Pancreas (tissue), 10 donors: ENCODE data around the gene INPP5D. TPM values are rescaled to one million over a fixed set of nuclear protein-coding genes. Genes with fewer than 3 reads are reported as not detected.
A peak's percentile ranks its signal among the peaks of the same experiment; 100 is the strongest.

Experiments
- ATAC-seq, 4 donors: fragments of 200-7000 bp; cut with Tn5 transposase; one replicate each; pipeline versions ENCODE4 v1.8.0 to v1.9.1; 2020; ENCODE audit warnings: mild to moderate bottlenecking in 4 of 4, moderate library complexity in 4 of 4
- DNase-seq, 6 donors: peaks; one replicate each; pipeline ENCODE4 v3.0.0-alpha.2; 2020
- FAIRE-seq: peaks from 2 replicates; lab custom pipeline; 2012; peaks lifted over from hg19 to GRCh38; lab: Jason Lieb, UNC
- H3K27ac ChIP-seq, 4 donors: fragments of 200-600 bp; sonication (generic); 1 replicate in 3 of 4; 2 replicates in 1 of 4; pipeline versions ENCODE4 v1.5.0 to v1.8.0; 2020
- H3K27me3 ChIP-seq, 4 donors: fragments of 200-600 bp; one replicate each; pipeline ENCODE4 v1.8.0; 2021
- H3K36me3 ChIP-seq, 3 donors: fragments of 200-600 bp; sonication (generic) in 1 of 3; one replicate each; pipeline versions ENCODE4 v1.5.0 to v1.8.0; 2020 to 2021
- H3K4me1 ChIP-seq, 3 donors: fragments of 200-600 bp; one replicate each; pipeline ENCODE4 v1.8.0; 2021
- H3K4me3 ChIP-seq, 4 donors: fragments of 200-600 bp; sonication (generic) in 2 of 4; one replicate each; pipeline versions ENCODE4 v1.5.0 to v1.8.0; 2020 to 2021
- H3K9me3 ChIP-seq, 4 donors: fragments of 200-600 bp; one replicate each; pipeline ENCODE4 v1.8.0; 2021
- WGBS, 2 donors: extraction: QIAGEN DNeasy Blood & Tissue Kit; methylation state at CpG; one replicate each; pipeline ENCODE4 v1.1.7; 2013; 5-methylcytosine and 5-hydroxymethylcytosine counted together
- intact Hi-C, 3 donors: fragments of 100-400 bp; cut with DNase I; formaldehyde crosslinking; loops; one replicate each; pipeline versions ENCODE4 v1.11.1 to v1.14.2; 2022
- polyA plus RNA-seq, 2 donors: library from polyadenylated mRNA; stranded (reverse); fragments of 200-250 nt; gene quantifications; one replicate each; pipeline ENCODE4 v1.2.3, GENCODE V29; 2013
- total RNA-seq, 6 donors: library from RNA; stranded (reverse); fragmentation: NEBNext Ultra II Directional in 4 of 6; extraction: Animal tissue kit (Norgen Biotek cat#: 25700) in 4 of 6; gene quantifications; one replicate each; pipeline versions ENCODE4 v1.2.1 to v1.2.4, GENCODE V29; 2021 to 2023
- TF ChIP-seq, protein P1 (sequence below), 4 donors: fragments of 200-600 bp; sonication (generic) in 3 of 4; IDR thresholded peaks; one replicate each; pipeline versions ENCODE4 v1.5.0 to v1.8.0; 2021; ENCODE audit warnings: antibody characterized with exemption in 4 of 4
- donor health status: healthy with polysubstance abuse.
- donor health status: DM: no; HTN: no; CAD: no; lungs with moderate emphysema.
- donor health status: DM: no; HTN: no; CAD: no.
- donor health status: control.
- donor health status: control.
- donor health status: Bipolar disorder and iron deficiency.
- donor health status: DM: yes; HTN: yes; CAD: no.
- donor health status: DM: no; HTN: no; CAD: no.
- donor health status: DM: no; HTN: no; CAD: no.
- donor health status: DM: yes; HTN: yes; CAD: no.

The INPP5D gene
- total and polyA plus RNA-seq, 8 donors, result 1.1 to 11.4 (median 2.3) TPM

DNA sequence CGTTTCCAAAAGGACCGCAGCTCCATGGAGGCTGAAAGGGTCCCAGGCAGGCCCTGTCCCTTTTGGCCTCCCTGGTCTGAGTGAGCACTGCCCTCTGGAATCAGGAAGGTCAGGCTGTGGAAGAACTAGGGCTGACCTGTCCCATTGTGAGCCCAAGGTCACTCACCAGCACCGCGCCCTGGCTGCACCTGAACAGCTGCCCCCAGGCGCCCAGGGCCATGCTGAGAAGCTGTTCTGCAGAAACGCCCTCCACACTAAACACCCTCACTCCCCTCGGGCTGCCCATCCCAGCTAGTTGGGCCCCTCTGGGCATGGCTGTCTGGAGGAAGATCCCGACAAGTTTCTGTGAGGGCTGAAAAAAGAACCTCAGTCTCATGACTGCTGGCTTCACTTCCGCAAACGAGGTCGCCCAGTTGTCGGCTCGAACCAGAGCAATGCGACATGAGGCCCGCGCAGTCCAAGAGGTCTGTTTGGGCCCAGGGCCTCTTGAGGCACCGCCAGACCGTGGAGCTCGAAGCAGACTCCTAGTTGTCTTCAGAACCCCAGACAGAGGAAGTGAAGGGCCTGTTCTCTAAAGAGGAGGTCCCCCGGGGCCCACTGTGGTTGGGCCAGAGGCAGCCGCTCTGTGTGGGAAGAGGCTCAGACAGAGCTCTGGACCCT lies 64.4 kb downstream of the INPP5D start:
- H3K4me3 ChIP-seq, result no peak overlapping the region
- intact Hi-C loops, result no loop called here
- H3K27ac ChIP-seq, result no peak overlapping the region
- H3K4me1 ChIP-seq, result peaks cover 0 to 8% (median 4%) of the 10 kb centered on the region in 3 donors
- no peaks in the 10 kb centered on the region for H3K9me3 ChIP-seq
- DNase-seq, result no peak
- WGBS, 2 donors, result 90% methylated on average over 21 of the region's 21 CpGs
- TF ChIP-seq, protein P1, sequence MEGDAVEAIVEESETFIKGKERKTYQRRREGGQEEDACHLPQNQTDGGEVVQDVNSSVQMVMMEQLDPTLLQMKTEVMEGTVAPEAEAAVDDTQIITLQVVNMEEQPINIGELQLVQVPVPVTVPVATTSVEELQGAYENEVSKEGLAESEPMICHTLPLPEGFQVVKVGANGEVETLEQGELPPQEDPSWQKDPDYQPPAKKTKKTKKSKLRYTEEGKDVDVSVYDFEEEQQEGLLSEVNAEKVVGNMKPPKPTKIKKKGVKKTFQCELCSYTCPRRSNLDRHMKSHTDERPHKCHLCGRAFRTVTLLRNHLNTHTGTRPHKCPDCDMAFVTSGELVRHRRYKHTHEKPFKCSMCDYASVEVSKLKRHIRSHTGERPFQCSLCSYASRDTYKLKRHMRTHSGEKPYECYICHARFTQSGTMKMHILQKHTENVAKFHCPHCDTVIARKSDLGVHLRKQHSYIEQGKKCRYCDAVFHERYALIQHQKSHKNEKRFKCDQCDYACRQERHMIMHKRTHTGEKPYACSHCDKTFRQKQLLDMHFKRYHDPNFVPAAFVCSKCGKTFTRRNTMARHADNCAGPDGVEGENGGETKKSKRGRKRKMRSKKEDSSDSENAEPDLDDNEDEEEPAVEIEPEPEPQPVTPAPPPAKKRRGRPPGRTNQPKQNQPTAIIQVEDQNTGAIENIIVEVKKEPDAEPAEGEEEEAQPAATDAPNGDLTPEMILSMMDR (IDR thresholded peaks at IDR 0.05), result no peak
- H3K27me3 ChIP-seq, result no peaks in the 10 kb centered on the region
- FAIRE-seq, result no peak
- peak in 1 of 4 donors; percentile 50 for ATAC-seq
- no peaks in the 10 kb centered on the region for H3K36me3 ChIP-seq

DNA sequence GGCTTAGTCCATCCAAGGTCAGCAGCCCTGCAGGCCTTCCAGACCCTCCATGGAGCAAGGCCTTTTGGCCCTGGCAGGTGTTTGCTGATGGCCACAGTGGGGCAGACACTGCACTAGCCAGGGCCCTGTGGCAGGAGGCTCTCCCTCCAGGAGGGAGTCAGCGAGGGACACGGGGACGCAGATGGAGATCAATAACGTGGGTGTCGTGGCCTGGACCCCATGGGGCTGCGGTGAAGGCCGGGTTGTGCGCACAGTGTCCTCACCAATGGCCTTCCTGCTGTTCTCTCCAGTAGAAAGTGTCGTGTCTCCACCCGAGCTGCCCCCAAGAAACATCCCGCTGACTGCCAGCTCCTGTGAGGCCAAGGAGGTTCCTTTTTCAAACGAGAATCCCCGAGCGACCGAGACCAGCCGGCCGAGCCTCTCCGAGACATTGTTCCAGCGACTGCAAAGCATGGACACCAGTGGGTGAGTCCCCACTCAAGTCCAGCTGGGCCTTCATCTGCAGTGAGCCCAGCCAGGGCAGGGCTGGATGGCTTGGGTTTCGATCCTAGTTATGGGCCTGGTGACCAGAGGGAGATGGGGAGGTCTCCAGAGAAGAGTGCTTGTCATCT lies 65.4 kb downstream of the INPP5D start:
- intact Hi-C loops, result no loop called here
- FAIRE-seq (no peak), ATAC-seq (no peak), DNase-seq (no peak)
- no peak overlapping the region for H3K27ac ChIP-seq
- WGBS, 2 donors, result 90 to 91% methylated on average over 20 of the region's 20 CpGs
- H3K4me3 ChIP-seq, result no peak overlapping the region
- H3K4me1 ChIP-seq, result peaks cover 0 to 7% (median 0%) of the 10 kb centered on the region in 3 donors
- TF ChIP-seq, protein P1 (IDR thresholded peaks at IDR 0.05), result no peak
- no peaks in the 10 kb centered on the region for H3K27me3 ChIP-seq
- no peaks in the 10 kb centered on the region for H3K36me3 ChIP-seq
- H3K9me3 ChIP-seq, result no peaks in the 10 kb centered on the region

DNA sequence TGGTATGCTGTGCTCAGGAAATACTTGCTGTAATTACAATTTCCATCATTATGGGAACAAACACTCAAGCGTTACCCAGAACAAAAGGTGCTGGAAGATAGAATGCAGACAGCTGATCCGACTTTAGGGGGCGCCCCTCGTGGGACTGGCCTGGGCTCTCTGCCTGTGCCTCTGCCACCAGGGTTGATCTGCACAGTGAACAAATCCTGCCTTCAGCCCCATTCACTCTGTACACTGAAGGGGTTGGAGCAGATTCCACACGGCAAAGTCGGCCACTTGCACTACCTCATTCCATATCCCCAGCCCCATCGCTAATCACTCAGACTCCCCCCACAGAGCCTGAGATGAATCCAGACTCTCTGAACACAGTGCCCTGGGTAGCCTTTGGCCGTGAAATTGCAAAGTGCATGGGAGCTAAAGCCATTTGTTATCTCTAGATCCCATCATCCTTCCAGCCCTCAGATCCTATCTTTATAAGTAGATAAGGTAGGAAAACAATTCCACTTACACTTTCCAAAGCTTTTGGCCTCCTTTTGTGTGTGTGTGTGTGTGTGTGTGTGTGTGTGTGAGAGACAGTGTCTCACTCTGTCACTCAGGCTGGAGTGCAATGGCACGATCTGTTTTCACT lies 69.3 kb downstream of the INPP5D start:
- WGBS, 2 donors, result 57 to 61% methylated on average over 9 of the region's 9 CpGs
- H3K9me3 ChIP-seq, result no peaks in the 10 kb centered on the region
- no peak for DNase-seq
- intact Hi-C loops, result no loop called here
- ATAC-seq, result peak in 1 of 4 donors; percentile 18
- H3K4me1 ChIP-seq, result no peaks in the 10 kb centered on the region
- FAIRE-seq, result no peak
- no peak overlapping the region for H3K27ac ChIP-seq
- no peaks in the 10 kb centered on the region for H3K27me3 ChIP-seq
- no peaks in the 10 kb centered on the region for H3K36me3 ChIP-seq
- no peak overlapping the region for H3K4me3 ChIP-seq
- TF ChIP-seq, protein P1 (IDR thresholded peaks at IDR 0.05), result no peak

DNA sequence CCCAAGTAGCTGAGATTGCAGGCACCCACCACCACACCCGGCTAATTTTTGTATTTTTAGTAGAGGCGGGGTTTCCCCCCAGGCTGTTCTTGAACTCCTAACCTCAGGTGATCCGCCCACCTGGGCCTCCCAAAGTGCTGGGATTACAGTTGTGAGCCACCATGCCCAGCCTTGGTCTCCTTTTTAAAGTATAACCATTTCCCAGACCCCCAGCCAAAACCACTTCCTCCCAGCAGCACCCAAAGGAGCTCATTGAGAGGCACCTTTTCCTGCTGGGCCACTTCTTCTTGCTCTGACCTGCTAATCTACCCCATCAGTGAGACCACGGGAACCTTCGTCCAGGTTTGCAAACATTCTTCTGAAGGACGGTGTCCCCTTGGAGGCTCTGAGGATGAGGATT lies 69.9 kb downstream of the INPP5D start:
- H3K27me3 ChIP-seq, result no peaks in the 10 kb centered on the region
- WGBS, 2 donors, result 77 to 81% methylated on average over 6 of the region's 6 CpGs
- H3K27ac ChIP-seq, result no peak overlapping the region
- no peak overlapping the region for H3K4me3 ChIP-seq
- H3K9me3 ChIP-seq, result no peaks in the 10 kb centered on the region
- FAIRE-seq (no peak), DNase-seq (no peak), ATAC-seq (no peak)
- TF ChIP-seq, protein P1 (IDR thresholded peaks at IDR 0.05), result no peak
- intact Hi-C loops, result no loop called here
- no peaks in the 10 kb centered on the region for H3K4me1 ChIP-seq
- H3K36me3 ChIP-seq, result no peaks in the 10 kb centered on the region
